ENCODE data around the gene GNA14. TPM values are rescaled to one million over a fixed set of nuclear protein-coding genes. Genes with fewer than 3 reads are reported as not detected.
"Not testable (repeated sequence)": the region's sequence is repeated elsewhere in the genome, so short reads cannot be mapped to it uniquely, and the experiment has no call there.

The GNA14 gene
- total RNA-seq, 1 donor from 2014 or later: 1.2 TPM

- peak; percentile 13 for DNase-seq (ENCODE audit: low spot score)
Observed at GRCh38 chr9:77647267-77648233, 572 bp downstream of the GNA14 start.

- no peak for DNase-seq (ENCODE audit: low spot score)
Observed at GRCh38 chr9:77643871-77644270, 4.3 kb downstream of the GNA14 start.

- no peak for DNase-seq (ENCODE audit: low spot score)
Observed at GRCh38 chr9:77640741-77641580, 7.2 kb downstream of the GNA14 start.

- no peak for DNase-seq (ENCODE audit: low spot score)
Observed at GRCh38 chr9:77632652-77633051, 15.5 kb downstream of the GNA14 start.

- DNase-seq (ENCODE audit: low spot score): not testable (repeated sequence)
Observed at GRCh38 chr9:77628864-77629263, 19.3 kb downstream of the GNA14 start.

GRCh38 chr9:77616191-77616590, 31.9 kb downstream of the GNA14 start:
- DNase-seq (ENCODE audit: low spot score): no peak

GRCh38 chr9:77614645-77615044, 33.5 kb downstream of the GNA14 start:
- no peak for DNase-seq (ENCODE audit: low spot score)

GRCh38 chr9:77606526-77606925, 41.6 kb downstream of the GNA14 start:
- DNase-seq (ENCODE audit: low spot score): no peak

- DNase-seq (ENCODE audit: low spot score): no peak
Observed at GRCh38 chr9:77605449-77606220, 42.5 kb downstream of the GNA14 start.

GRCh38 chr9:77604316-77604715, 43.8 kb downstream of the GNA14 start:
- DNase-seq (ENCODE audit: low spot score): no peak

- DNase-seq (ENCODE audit: low spot score): no peak
Observed at GRCh38 chr9:77602852-77603251, 45.3 kb downstream of the GNA14 start.

GRCh38 chr9:77601476-77602099, 46.5 kb downstream of the GNA14 start:
- DNase-seq (ENCODE audit: low spot score): no peak

GRCh38 chr9:77600810-77601209, 47.3 kb downstream of the GNA14 start:
- DNase-seq (ENCODE audit: low spot score): no peak

GRCh38 chr9:77599492-77599891, 48.6 kb downstream of the GNA14 start:
- no peak for DNase-seq (ENCODE audit: low spot score)

- DNase-seq (ENCODE audit: low spot score): no peak
Observed at GRCh38 chr9:77598991-77599390, 49.1 kb downstream of the GNA14 start.

GRCh38 chr9:77598524-77598923, 49.6 kb downstream of the GNA14 start:
- peak; percentile 72 for DNase-seq (ENCODE audit: low spot score)

- no peak for DNase-seq (ENCODE audit: low spot score)
Observed at GRCh38 chr9:77597057-77597456, 51.1 kb downstream of the GNA14 start.

GRCh38 chr9:77595426-77596095, 52.6 kb downstream of the GNA14 start:
- no peak for DNase-seq (ENCODE audit: low spot score)

GRCh38 chr9:77594963-77595362, 53.2 kb downstream of the GNA14 start:
- DNase-seq (ENCODE audit: low spot score): no peak

- DNase-seq (ENCODE audit: low spot score): no peak
Observed at GRCh38 chr9:77593528-77593927, 54.6 kb downstream of the GNA14 start.

GRCh38 chr9:77592476-77592875, 55.6 kb downstream of the GNA14 start:
- DNase-seq (ENCODE audit: low spot score): no peak
